Omental fat pad (tissue), 4 donors: ENCODE results near the gene TEN1. TPM values are rescaled to one million over a fixed set of nuclear protein-coding genes. Genes with fewer than 3 reads are reported as not detected.

Experiments used
- ATAC-seq: fragments of 150-250 bp; one replicate; pipeline ENCODE4 v1.9.1; 2016; ENCODE audit warnings: mild to moderate bottlenecking, moderate library complexity; ENCODE audit not compliant: low FRiP score
- DNase-seq: peaks from one replicate; pipeline ENCODE4 v3.0.0-alpha.2; 2019; ENCODE audit warnings: low spot score
- CTCF ChIP-seq, 3 donors: fragments of 450-650 bp; IDR thresholded peaks; one replicate each; pipeline ENCODE4 v1.5.1; 2016 to 2017; ENCODE audit warnings: antibody characterized with exemption in 3 of 3, mild to moderate bottlenecking in 3 of 3, moderate library complexity in 2 of 3
- total RNA-seq, 4 donors: library from RNA; depleted of rRNA; stranded (reverse); fragments of >200 nt; gene quantifications; one replicate each; pipeline ENCODE4 v1.1.0, GENCODE V29; 2016

TEN1 gene
- total RNA-seq, 4 donors from 2014 or later, result 17.5 to 28.6 (median 19.9) TPM

DNA sequence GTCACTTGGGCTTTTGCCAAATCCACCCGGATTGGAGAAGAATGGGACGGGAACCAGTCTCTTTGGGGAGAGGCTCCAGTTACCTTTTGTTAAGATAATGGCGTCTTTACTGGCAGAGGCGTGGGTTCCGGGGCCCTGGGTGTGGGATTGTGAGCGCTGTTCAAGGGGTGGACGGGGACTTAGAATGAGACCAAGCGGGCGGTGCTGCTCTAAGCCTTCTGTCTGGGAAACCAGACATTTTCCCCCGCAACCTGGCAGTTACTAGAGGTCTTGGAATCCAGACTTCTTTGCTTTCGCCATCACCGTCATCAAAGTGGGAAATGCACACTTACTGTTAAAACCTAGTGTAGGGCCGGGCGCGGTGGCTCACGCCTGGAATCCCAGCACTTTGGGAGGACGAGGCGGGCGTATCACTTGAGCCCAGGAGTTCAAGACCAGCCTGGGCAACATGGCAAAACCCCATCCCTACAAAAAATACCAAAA is 706 bp downstream of the TEN1 start:
- peak; percentile 18 for ATAC-seq
- TF ChIP-seq CTCF (IDR thresholded peaks at IDR 0.05), result no peak
- no peak for DNase-seq

- no peak for DNase-seq
- no peak for ATAC-seq
- TF ChIP-seq CTCF (IDR thresholded peaks at IDR 0.05), result no peak
These were observed 1.4 kb downstream of the TEN1 start for GRCh38 chr17:75980188-75981018.

GRCh38 chr17:75981019-75981615 is 2.1 kb downstream of the TEN1 start:
- ATAC-seq (no peak), DNase-seq (no peak)

GRCh38 chr17:75983501-75984181 is 4.6 kb downstream of the TEN1 start:
- TF ChIP-seq CTCF (IDR thresholded peaks at IDR 0.05), result no peak
- ATAC-seq, result peak; percentile 74
- DNase-seq, result peak; percentile 58

More at GRCh38 chr17:75981019-75981615, 2.1 kb downstream of the TEN1 start:
- no peak for TF ChIP-seq CTCF (IDR thresholded peaks at IDR 0.05)

GRCh38 chr17:75985986-75986385 is 6.9 kb downstream of the TEN1 start:
- TF ChIP-seq CTCF (IDR thresholded peaks at IDR 0.05), result no peak
- ATAC-seq, result no peak
- DNase-seq, result no peak

- no peak for TF ChIP-seq CTCF (IDR thresholded peaks at IDR 0.05)
These were observed 8.0 kb downstream of the TEN1 start for GRCh38 chr17:75987041-75987440.

More at GRCh38 chr17:75987041-75987440, 8.0 kb downstream of the TEN1 start:
- ATAC-seq (no peak), DNase-seq (no peak)
